Measurements from ENCODE around the gene SSU72.

DNA sequence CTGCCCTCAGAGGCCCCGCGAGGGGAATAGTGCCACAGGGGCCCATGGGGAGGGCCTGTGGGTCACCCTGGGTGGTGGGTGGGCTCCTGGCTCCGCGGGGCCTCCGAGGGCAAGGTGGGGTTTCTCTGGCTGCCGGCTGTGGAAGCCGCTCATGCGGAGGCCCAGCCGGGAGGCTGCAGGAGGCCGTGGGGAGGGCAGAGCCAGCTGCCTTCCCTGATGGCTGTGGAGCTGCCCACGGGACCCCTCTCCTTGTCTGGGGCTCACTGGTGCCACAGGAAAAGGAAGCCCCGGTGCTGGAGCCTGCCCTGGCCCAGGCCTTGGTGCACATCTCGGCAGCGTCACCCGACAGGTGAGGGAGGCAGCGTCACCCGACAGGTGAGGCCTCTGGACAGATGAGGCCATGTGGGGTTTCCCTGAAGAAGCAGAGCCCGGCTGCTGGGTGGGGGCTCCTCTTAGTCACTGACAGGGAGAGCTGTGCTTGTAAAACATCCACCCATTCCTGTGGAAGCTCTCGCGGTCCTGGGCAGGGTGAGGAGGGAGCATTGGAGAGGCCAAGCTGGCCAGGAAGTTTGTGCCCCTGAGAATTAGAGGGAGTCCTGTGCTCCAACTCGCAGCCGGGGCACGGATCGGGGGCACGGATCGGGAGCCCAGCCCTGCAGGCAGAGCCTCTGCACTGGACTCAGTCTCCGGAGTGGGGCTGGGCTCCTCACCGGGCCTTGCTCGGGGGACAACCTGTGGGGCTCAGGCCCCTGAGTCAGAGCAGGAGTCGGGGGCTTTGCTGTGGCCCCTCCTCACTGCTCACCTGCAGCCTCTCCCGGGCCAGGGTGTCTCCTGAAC is 46.7 kb upstream of the SSU72 start:
- TF ChIP-seq, protein P1, sequence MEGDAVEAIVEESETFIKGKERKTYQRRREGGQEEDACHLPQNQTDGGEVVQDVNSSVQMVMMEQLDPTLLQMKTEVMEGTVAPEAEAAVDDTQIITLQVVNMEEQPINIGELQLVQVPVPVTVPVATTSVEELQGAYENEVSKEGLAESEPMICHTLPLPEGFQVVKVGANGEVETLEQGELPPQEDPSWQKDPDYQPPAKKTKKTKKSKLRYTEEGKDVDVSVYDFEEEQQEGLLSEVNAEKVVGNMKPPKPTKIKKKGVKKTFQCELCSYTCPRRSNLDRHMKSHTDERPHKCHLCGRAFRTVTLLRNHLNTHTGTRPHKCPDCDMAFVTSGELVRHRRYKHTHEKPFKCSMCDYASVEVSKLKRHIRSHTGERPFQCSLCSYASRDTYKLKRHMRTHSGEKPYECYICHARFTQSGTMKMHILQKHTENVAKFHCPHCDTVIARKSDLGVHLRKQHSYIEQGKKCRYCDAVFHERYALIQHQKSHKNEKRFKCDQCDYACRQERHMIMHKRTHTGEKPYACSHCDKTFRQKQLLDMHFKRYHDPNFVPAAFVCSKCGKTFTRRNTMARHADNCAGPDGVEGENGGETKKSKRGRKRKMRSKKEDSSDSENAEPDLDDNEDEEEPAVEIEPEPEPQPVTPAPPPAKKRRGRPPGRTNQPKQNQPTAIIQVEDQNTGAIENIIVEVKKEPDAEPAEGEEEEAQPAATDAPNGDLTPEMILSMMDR (IDR thresholded peaks at IDR 0.05): no peak
- TF ChIP-seq POLR2A (IDR thresholded peaks at IDR 0.05): no peak

Measured in uterus (tissue), 2 donors.